MM.1S (cell line): Measurements from ENCODE around the gene GPRC5D.

ENCODE experiments used
- DNase-seq: peaks from one replicate; pipeline ENCODE4 v3.0.0-alpha.2; 2015
- H2AFZ ChIP-seq: fragments of 300-600 bp; sonication (generic); 2 replicates; pipeline ENCODE4 v1.6.0; 2016; ENCODE audit warnings: antibody characterized with exemption, low read length
- H3F3A ChIP-seq: fragments of 300-600 bp; sonication (generic); 2 replicates; pipeline ENCODE4 v1.6.1; 2016; ENCODE audit warnings: mild to moderate bottlenecking, antibody characterized with exemption, low read length, moderate library complexity, mixed read lengths; ENCODE audit not compliant: insufficient read depth
- H3K27ac ChIP-seq: fragments of 300-600 bp; sonication (generic); 2 replicates; pipeline ENCODE4 v1.5.1; 2016; ENCODE audit warnings: mild to moderate bottlenecking, low read length
- H3K27me3 ChIP-seq: fragments of 300-600 bp; sonication (generic); replicated peaks from 2 replicates; pipeline ENCODE4 v1.6.0; 2016; ENCODE audit warnings: low read length; ENCODE audit not compliant: insufficient read depth
- H3K36me3 ChIP-seq: fragments of 300-600 bp; sonication (generic); replicated peaks from 2 replicates; pipeline ENCODE4 v1.6.1; 2016; ENCODE audit warnings: mild to moderate bottlenecking, low read length, mixed read lengths; ENCODE audit not compliant: insufficient read depth
- H3K4me1 ChIP-seq: fragments of 300-600 bp; sonication (generic); 2 replicates; pipeline ENCODE4 v1.6.1; 2016; ENCODE audit warnings: low read length, mixed read lengths
- H3K4me2 ChIP-seq: fragments of 300-600 bp; sonication (generic); 2 replicates; pipeline ENCODE4 v1.6.0; 2016; ENCODE audit warnings: low read depth, low read length
- H3K4me3 ChIP-seq: fragments of 300-600 bp; sonication (generic); 2 replicates; pipeline ENCODE4 v1.5.1; 2016; ENCODE audit warnings: low read length, mixed read lengths
- H3K79me2 ChIP-seq: fragments of 300-600 bp; sonication (generic); 2 replicates; pipeline ENCODE4 v1.6.1; 2016; ENCODE audit warnings: mixed run types, low read length, mixed read lengths
- H3K9ac ChIP-seq: fragments of 300-600 bp; sonication (generic); 2 replicates; pipeline ENCODE4 v1.6.1; 2016; ENCODE audit warnings: low read length, mixed read lengths
- H3K9me2 ChIP-seq: fragments of 300-600 bp; sonication (generic); replicated peaks from 2 replicates; pipeline ENCODE4 v1.6.1; 2016; ENCODE audit warnings: mild to moderate bottlenecking, low read length, mixed read lengths; ENCODE audit not compliant: insufficient read depth
- H3K9me3 ChIP-seq: fragments of 300-600 bp; sonication (generic); replicated peaks from 2 replicates; pipeline ENCODE4 v1.6.1; 2016; ENCODE audit warnings: mild to moderate bottlenecking, low read length, mixed read lengths; ENCODE audit not compliant: insufficient read depth
- H4K20me1 ChIP-seq: fragments of 300-600 bp; sonication (generic); 2 replicates; pipeline ENCODE4 v1.6.1; 2016; ENCODE audit warnings: mild to moderate bottlenecking, low read length, moderate library complexity, mixed read lengths; ENCODE audit not compliant: insufficient read depth
- EZH2 ChIP-seq: fragments of 300-600 bp; sonication (generic); optimal IDR thresholded peaks from 2 replicates; pipeline ENCODE3; 2017; ENCODE audit warnings: low read depth, mild to moderate bottlenecking, antibody characterized with exemption, low read length, mixed read lengths
- EZH2phosphoT487 ChIP-seq: fragments of 300-600 bp; sonication (generic); IDR thresholded peaks from 2 replicates; pipeline ENCODE4 v1.6.1; 2018; ENCODE audit warnings: antibody characterized with exemption, low read length
- TF ChIP-seq, protein P1 (sequence below): fragments of 300-600 bp; sonication (generic); IDR thresholded peaks from 2 replicates; pipeline ENCODE4 v1.5.1; 2016; ENCODE audit warnings: antibody characterized with exemption, low read length, mixed read lengths

The GPRC5D gene

DNA sequence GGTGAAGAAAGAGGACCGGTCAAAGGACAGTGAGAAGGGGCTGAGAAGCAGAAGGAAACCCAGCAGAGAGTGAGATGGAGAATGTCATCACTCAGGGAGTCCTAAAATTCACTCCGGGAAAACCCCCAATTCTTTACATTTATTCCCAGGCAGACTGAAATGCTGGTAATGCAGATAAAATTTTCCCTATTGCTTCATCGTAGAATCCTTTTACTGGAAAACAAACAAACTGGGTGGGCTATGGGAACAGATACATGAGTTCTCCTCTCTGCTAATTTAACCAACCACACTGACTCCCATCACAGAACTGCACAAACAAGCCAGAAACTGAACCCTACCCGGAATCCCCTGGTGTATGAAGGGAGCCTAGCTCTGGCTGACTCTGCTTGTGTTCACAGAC is 27.2 kb upstream of the GPRC5D start:
- Histone ChIP-seq H3K9me3 (no peaks in the 10 kb centered on the region), H3K9me2 (no peaks in the 10 kb centered on the region), H3K27me3 (no peaks in the 10 kb centered on the region), H3K9ac (no peak overlapping the region), H2AFZ (no peak overlapping the region), H3K4me1 (no peaks in the 10 kb centered on the region), H3K4me3 (no peak overlapping the region), H3F3A (no peaks in the 10 kb centered on the region), H3K36me3 (no peaks in the 10 kb centered on the region), H3K79me2 (no peaks in the 10 kb centered on the region), H4K20me1 (no peaks in the 10 kb centered on the region), H3K27ac (no peak overlapping the region), H3K4me2 (no peak overlapping the region)
- no peak for DNase-seq
- TF ChIP-seq, protein P1, sequence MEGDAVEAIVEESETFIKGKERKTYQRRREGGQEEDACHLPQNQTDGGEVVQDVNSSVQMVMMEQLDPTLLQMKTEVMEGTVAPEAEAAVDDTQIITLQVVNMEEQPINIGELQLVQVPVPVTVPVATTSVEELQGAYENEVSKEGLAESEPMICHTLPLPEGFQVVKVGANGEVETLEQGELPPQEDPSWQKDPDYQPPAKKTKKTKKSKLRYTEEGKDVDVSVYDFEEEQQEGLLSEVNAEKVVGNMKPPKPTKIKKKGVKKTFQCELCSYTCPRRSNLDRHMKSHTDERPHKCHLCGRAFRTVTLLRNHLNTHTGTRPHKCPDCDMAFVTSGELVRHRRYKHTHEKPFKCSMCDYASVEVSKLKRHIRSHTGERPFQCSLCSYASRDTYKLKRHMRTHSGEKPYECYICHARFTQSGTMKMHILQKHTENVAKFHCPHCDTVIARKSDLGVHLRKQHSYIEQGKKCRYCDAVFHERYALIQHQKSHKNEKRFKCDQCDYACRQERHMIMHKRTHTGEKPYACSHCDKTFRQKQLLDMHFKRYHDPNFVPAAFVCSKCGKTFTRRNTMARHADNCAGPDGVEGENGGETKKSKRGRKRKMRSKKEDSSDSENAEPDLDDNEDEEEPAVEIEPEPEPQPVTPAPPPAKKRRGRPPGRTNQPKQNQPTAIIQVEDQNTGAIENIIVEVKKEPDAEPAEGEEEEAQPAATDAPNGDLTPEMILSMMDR = no peak
- TF ChIP-seq EZH2phosphoT487 = no peak
- no peak for TF ChIP-seq EZH2

GRCh38 chr12:12977231-12977630 is 25.3 kb upstream of the GPRC5D start:
- Histone ChIP-seq H3F3A (no peaks in the 10 kb centered on the region), H2AFZ (no peak overlapping the region), H3K4me3 (no peak overlapping the region), H3K36me3 (no peaks in the 10 kb centered on the region), H3K9ac (no peak overlapping the region), H3K4me1 (no peaks in the 10 kb centered on the region), H3K27me3 (no peaks in the 10 kb centered on the region), H3K27ac (no peak overlapping the region), H3K79me2 (no peaks in the 10 kb centered on the region), H3K4me2 (no peak overlapping the region), H4K20me1 (no peaks in the 10 kb centered on the region), H3K9me2 (no peaks in the 10 kb centered on the region), H3K9me3 (no peaks in the 10 kb centered on the region)
- DNase-seq = no peak
- TF ChIP-seq EZH2phosphoT487 (no peak), EZH2 (no peak)
- TF ChIP-seq, protein P1 = no peak

GRCh38 chr12:12976366-12976765 is 24.4 kb upstream of the GPRC5D start:
- H3K4me1 ChIP-seq = no peaks in the 10 kb centered on the region
- H3K4me2 ChIP-seq = no peak overlapping the region
- DNase-seq = no peak
- no peaks in the 10 kb centered on the region for H3F3A ChIP-seq
- no peaks in the 10 kb centered on the region for H3K36me3 ChIP-seq
- no peak overlapping the region for H3K9ac ChIP-seq
- no peaks in the 10 kb centered on the region for H3K79me2 ChIP-seq
- TF ChIP-seq EZH2 (no peak), EZH2phosphoT487 (no peak)
- TF ChIP-seq, protein P1 = no peak
- H3K27ac ChIP-seq = no peak overlapping the region
- no peaks in the 10 kb centered on the region for H3K9me2 ChIP-seq
- no peak overlapping the region for H3K4me3 ChIP-seq
- no peak overlapping the region for H2AFZ ChIP-seq
- H3K9me3 ChIP-seq = no peaks in the 10 kb centered on the region
- H4K20me1 ChIP-seq = no peaks in the 10 kb centered on the region
- H3K27me3 ChIP-seq = no peaks in the 10 kb centered on the region
